Activated CD4-positive, alpha-beta T cell treated with anti-CD3 and anti-CD28 coated beads, Interleukin-2, amount 50 U/mL, for 16 hours (primary cell): Measurements from ENCODE around the gene ABCG5.

Experiments used
- DNase-seq: peaks from one replicate; pipeline ENCODE4 v3.0.0-alpha.2; 2020

Gene ABCG5

GRCh38 chr2:43841949-43842865 lies 3.6 kb upstream of the ABCG5 start:
- no peak for DNase-seq

GRCh38 chr2:43840965-43841364 lies 2.3 kb upstream of the ABCG5 start:
- no peak for DNase-seq

GRCh38 chr2:43839776-43840564 lies 1.3 kb upstream of the ABCG5 start:
- no peak for DNase-seq

- no peak for DNase-seq
Observed at GRCh38 chr2:43837831-43838559, 644 bp downstream of the ABCG5 start.

GRCh38 chr2:43837033-43837432 lies 1.6 kb downstream of the ABCG5 start:
- DNase-seq, result no peak

GRCh38 chr2:43832457-43832856 lies 6.2 kb downstream of the ABCG5 start:
- DNase-seq, result no peak

- DNase-seq, result no peak
Observed at GRCh38 chr2:43831543-43832294, 6.9 kb downstream of the ABCG5 start.

- DNase-seq, result no peak
Observed at GRCh38 chr2:43826305-43827250, 12.1 kb downstream of the ABCG5 start.

GRCh38 chr2:43825841-43826240 lies 12.8 kb downstream of the ABCG5 start:
- DNase-seq, result no peak

GRCh38 chr2:43824951-43825493 lies 13.6 kb downstream of the ABCG5 start:
- DNase-seq, result no peak

GRCh38 chr2:43824512-43824911 lies 14.1 kb downstream of the ABCG5 start:
- DNase-seq, result no peak

GRCh38 chr2:43823751-43824150 lies 14.9 kb downstream of the ABCG5 start:
- DNase-seq, result no peak

- DNase-seq, result no peak
Observed at GRCh38 chr2:43822839-43823238, 15.8 kb downstream of the ABCG5 start.

GRCh38 chr2:43819491-43820163 lies 19.0 kb downstream of the ABCG5 start:
- DNase-seq, result no peak

GRCh38 chr2:43818761-43819160 lies 19.9 kb downstream of the ABCG5 start:
- peak; percentile 6 for DNase-seq

- no peak for DNase-seq
Observed at GRCh38 chr2:43814711-43815110, 23.9 kb downstream of the ABCG5 start.

GRCh38 chr2:43812947-43813346 lies 25.7 kb downstream of the ABCG5 start:
- DNase-seq, result no peak

- no peak for DNase-seq
Observed at GRCh38 chr2:43812006-43812405, 26.6 kb downstream of the ABCG5 start.

GRCh38 chr2:43810888-43811287 lies 27.8 kb downstream of the ABCG5 start:
- DNase-seq, result no peak

- DNase-seq, result no peak
Observed at GRCh38 chr2:43810452-43810851, 28.2 kb downstream of the ABCG5 start.

GRCh38 chr2:43806719-43807031 lies 32.0 kb downstream of the ABCG5 start:
- no peak for DNase-seq
